Urothelium cell line (cell line): Measurements from ENCODE around the gene SDK1.

Experiments used
- DNase-seq: peaks from one replicate; pipeline ENCODE4 v3.0.0; 2011; ENCODE audit warnings: low spot score, mixed read lengths
- FAIRE-seq: peaks from 2 replicates; lab custom pipeline; 2011; peaks lifted over from hg19 to GRCh38; lab: Jason Lieb, UNC

The SDK1 gene

GRCh38 chr7:3510101-3511020, 209.3 kb downstream of the SDK1 start:
- FAIRE-seq (peak; percentile 30), DNase-seq (no peak)

DNA sequence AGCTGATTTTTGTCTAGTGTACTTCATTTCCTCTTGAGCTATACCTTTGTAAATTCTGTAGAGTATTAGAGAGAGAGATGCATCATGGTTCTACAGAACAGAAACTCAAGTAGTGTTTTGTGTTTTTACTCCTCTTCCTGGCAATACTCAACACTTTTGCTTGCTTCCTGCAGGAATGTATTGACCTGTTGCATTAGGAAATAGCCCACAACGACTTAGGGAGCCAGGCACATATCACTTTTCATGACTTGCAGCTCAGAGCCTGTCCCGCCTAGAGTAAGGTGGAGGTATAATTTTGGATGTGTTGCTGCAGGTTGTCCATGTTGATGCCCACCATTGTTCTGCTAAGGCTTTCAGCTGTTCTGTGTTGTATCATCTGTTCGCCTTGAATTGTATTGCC, 216.3 kb downstream of the SDK1 start:
- DNase-seq (no peak), FAIRE-seq (peak; percentile 91)

DNA sequence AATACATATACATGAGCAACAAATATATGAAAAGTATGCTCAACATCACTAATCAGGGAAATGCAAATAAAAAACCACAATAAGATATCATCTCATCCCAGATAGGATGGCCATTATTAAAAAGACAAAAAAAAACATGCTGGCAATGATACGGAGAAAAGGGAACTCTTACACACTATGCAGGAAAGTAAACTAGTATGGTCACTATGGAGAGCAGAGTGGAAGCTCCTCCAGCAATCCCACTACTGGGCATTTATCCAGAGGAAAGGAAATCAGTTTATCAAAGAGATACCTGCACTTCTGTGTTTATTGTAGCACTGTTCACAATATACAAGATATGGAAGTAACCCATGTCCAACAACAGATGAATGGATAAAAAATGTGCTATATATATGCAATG, 217.5 kb downstream of the SDK1 start:
- peak; percentile 36 for DNase-seq
- FAIRE-seq = peak; percentile 58

- DNase-seq = no peak
- peak; percentile 20 for FAIRE-seq
These were observed 219.2 kb downstream of the SDK1 start for GRCh38 chr7:3520206-3520605.

DNA sequence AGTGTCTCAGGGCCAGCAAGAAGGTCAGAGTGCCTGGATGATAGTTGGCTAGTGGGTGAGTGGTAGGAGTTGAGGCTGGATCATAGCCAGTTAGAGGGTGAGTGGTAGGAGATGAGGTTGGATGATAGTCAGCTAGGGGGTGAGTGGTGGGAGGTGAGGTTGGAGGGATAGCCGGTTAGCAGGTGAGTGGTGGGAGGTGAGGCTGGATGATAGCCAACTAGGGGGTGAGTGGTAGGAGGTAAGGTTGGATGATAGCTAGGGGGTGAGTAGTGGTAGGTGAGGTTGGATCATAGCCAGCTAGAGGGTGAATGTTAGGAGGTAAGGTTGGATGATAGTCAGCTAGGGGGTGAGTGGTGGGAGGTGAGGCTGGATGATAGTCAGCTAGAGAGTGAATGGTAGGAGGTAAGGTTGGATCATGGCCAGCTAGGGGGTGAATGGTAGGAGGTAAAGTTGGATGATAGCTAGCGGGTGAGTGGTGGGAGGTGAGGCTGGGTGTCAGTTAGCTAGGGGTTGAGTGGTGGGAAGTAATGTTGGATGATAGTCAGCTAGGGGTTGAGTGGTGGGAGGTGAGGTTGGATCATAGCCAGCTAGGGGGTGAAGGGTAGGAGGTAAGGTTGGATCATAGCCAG, 226.6 kb downstream of the SDK1 start:
- DNase-seq = no peak
- peak; percentile 99 for FAIRE-seq

GRCh38 chr7:3533040-3533439, 232.0 kb downstream of the SDK1 start:
- DNase-seq (no peak), FAIRE-seq (no peak)

DNA sequence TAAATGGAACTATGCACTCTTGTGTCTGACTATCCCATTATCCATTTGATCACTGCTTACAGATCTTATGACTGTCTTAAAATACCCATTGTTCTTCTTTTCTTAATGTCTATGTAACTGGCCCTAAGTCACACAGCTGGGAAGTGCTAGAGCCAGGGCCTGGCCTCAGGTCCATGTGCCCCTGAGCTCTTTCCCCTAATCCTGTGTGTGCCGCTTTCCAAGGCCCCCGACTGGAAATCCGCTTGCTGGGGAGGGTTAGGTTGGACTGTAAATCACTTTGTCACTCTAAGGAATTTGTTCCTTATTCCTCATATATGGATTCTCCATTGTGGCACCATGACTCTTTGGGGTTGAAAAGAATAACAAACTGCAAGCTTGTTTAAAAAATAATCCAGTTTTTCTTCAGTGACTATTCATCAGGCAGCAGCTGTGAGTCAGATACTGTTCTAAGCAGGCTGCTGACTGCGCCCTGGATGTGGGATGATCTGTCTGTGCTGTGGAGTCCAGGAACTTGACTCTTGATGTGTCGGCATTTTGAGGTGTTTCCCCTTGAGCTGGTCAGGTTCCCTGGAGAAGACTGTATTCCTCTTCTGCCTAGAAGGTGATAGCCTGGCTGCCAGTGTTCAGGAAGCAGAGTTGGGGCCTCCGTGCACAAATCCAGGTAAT, 236.3 kb downstream of the SDK1 start:
- FAIRE-seq (peak; percentile 86), DNase-seq (no peak)

DNA sequence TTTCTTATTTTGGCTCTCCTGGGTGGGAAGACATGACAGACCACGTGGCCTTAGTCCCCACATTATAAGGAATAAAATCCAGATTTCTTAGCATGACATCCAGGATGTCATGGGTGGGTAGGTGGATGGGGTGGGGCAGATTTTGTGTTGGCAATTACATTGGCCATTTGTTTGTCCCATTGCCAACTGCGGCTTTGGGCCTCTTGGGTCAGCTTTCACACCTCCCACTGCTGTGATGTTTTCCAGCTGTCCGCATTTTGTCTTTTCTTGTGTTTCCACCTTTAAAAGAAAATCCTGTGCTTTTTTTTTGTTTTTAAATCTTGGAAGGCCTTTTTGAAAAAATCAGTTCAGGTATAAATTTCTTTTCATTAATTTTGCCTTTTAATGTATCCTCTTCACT, 237.0 kb downstream of the SDK1 start:
- FAIRE-seq = no peak
- no peak for DNase-seq

- DNase-seq (no peak), FAIRE-seq (peak; percentile 89)
These were observed 239.6 kb downstream of the SDK1 start for GRCh38 chr7:3540456-3541220.

DNA sequence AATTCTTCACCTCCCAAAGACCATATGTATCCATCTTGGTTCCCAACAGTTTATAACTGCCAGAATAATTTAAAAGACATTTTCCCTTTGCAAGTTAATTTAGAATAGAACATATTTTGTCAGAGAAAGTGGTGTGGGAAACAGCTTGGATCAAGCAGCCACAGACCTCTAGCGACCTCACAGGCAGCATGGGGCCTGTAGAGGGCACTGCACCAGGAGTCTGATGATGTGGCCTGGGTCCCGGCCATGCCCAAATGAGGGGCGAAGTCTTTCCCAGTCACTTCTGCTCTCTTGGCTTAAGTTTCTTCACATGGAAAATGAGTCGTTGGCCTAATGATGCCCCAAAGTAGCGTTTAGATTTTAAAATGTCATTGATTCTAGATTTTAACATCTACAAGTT, 243.2 kb downstream of the SDK1 start:
- DNase-seq (no peak), FAIRE-seq (no peak)

DNA sequence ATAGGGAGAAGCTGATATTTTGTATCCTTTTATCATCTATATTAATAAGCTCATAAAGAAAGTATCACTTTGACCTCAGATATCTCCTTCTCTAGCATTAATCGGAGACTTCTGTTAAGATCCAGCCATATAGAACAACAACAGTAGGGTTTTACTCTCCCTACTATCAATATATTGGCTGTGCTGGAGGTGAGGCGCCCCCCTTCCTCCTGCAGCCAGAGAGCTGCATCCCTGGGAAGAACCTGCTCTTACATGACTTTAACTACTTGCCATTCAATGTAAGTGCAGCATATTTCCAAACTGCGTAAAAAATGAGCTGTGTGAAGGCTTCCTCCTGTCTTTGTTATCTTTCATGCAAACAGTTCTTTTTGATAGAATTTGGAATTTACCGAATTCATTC, 247.8 kb downstream of the SDK1 start:
- FAIRE-seq = peak; percentile 20
- no peak for DNase-seq

DNA sequence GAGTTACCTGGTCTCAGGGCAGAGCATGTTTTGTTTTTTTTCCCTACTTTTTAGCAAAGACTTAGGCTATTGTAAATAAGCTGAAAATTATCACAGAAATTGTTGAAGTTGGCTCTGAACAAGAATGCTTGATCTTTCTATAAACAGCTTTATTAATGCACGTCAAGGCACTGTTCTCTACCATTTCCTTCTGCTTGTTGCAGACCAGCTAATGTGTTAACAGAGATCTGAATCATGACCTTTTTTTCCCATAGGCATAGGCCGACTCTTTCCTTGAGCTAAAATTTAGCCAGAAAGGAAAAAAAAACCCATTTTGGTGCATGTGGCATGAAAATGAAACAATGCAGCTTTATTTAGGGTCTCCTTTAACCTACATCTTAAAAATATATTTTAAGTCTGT, 248.5 kb downstream of the SDK1 start:
- DNase-seq (no peak), FAIRE-seq (peak; percentile 37)

GRCh38 chr7:3551536-3551935, 250.5 kb downstream of the SDK1 start:
- DNase-seq = no peak
- FAIRE-seq = no peak

GRCh38 chr7:3552499-3552898, 251.4 kb downstream of the SDK1 start:
- DNase-seq = no peak

DNA sequence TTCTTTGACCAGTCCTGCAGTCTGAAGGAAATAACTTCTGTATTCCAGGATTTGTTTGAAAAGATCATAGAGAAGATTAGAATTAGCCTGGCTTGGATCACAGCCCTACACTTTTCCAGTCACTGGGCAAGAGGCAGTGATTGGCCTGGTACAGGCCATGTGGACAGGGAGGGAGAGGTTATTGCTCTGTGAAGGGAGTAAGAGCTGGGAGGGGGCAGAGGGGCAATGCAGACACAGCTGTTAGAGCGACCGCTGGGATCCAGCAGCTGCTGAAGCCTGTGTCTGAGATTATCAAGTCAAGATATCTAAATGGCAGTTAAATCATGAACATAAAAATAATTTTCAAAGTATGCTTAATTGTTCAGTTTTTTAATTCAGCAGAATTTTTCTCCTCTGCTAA, 257.3 kb downstream of the SDK1 start:
- DNase-seq = no peak
- FAIRE-seq = no peak

More at GRCh38 chr7:3552499-3552898, 251.4 kb downstream of the SDK1 start:
- peak; percentile 94 for FAIRE-seq

DNA sequence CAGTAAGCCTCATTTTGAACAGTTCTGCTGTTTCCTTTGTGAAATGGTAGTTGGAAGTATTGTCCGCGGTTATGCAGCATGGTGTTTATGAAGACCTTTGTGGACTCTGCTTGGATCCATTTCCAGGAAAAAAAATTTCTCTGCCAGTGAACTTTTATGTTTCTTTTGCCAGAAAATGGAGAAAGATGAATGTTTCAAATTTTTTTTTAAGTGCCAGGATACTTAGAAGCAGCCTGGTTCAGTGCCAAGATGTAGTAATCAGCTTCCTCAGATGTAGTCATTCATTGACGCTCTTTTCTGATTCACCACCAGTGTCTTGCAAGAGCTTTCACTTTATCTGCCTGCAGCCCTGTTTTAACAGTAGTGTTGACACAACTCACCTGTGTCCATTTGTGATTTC, 258.2 kb downstream of the SDK1 start:
- FAIRE-seq = peak; percentile 23
- DNase-seq = peak; percentile 77

- DNase-seq (no peak), FAIRE-seq (peak; percentile 80)
These were observed 259.4 kb downstream of the SDK1 start for GRCh38 chr7:3560495-3560894.

DNA sequence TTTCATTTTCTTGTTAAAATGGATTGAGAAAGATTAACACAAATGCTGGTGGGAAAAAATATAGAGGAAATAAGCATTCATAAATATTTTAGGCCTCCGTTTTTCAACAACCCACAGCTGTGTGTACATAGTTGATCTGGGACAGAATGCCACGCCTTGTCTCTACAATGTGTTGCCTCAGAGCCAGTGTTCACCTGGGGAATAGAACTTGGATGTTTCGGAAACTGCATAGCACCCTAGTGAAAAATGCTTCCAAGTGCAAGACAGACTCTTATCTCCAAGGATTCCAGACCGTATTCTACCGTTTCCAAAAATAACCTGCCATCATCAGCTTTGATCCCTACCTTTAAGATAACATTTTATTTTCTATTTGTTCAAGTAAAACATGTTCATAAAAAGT, 260.9 kb downstream of the SDK1 start:
- no peak for DNase-seq
- no peak for FAIRE-seq

- no peak for DNase-seq
- no peak for FAIRE-seq
These were observed 263.2 kb downstream of the SDK1 start for GRCh38 chr7:3564231-3564630.

- DNase-seq = no peak
- FAIRE-seq = no peak
These were observed 267.5 kb downstream of the SDK1 start for GRCh38 chr7:3568516-3568915.

DNA sequence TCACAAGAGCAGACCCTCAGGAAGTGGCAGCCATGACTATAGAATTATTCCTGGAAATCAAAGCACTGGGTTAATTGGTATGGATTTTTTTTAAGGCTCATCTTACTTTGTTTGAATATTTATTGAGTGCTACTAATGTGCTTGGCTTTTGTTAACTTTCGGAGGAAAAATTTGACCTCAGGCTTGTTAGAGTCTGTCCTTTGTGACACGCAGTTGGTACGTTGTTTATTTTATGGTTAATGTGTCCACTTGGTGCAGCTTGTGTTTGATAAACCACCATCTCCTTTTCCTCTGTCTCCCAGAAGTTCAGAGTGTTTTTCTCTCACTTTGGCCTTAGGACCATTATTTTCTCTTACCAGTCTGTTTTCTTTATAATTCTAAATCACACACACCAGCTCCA, 268.6 kb downstream of the SDK1 start:
- DNase-seq (no peak), FAIRE-seq (no peak)
